ENCODE results near the gene C1QTNF4. TPM values are rescaled to one million over a fixed set of nuclear protein-coding genes. Genes with fewer than 3 reads are reported as not detected.

The C1QTNF4 gene
- total and polyA plus RNA-seq, 2 of the 13 experiments (the other 11 are each of a cell fraction or from before 2014, with no cell fraction given), result not detected

DNA sequence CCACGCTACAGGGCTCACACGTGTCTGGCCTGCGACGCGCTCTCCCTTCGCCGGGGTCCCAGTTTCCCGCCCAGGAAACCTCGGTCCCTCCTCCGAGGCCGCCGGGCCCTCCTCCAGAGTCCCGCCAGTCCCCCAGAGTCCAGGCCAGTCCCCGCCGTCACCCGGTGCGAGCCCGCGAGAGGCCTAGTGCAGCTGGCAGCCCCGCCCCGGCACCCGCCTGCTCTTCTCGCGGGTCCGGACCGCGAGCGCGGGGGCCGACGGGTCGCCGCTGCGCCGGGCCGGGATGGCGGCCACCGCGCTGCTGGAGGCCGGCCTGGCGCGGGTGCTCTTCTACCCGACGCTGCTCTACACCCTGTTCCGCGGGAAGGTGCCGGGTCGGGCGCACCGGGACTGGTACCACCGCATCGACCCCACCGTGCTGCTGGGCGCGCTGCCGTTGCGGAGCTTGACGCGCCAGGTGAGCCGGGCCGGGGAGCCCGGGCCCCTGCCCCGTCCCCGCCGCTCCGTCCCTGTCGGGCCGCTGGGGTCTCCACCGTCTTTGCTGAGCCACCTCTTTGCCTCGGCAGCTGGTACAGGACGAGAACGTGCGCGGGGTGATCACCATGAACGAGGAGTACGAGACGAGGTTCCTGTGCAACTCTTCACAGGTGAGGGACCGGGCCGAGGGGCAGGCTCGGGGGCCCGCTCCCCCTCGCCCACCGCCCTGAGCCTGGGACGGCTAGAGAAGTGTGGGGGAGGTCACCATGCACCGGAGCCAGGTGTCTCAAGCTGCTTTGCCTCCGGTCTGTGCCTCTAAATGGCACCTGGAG lies 28.7 kb downstream of the C1QTNF4 start, which contains the start of gene PTPMT1 (continued):
- peak; percentile 90; the same call in 1 of the 2 replicates for TF ChIP-seq CCDC6 (CRISPR knock-in tag; IDR thresholded peaks at IDR 0.05)
- peak; percentile 29; the same call in 1 of the 2 replicates for TF ChIP-seq ZSCAN21 (CRISPR knock-in tag; IDR thresholded peaks at IDR 0.05; ENCODE audit: borderline replicate concordance)
- TF ChIP-seq PAX8 (CRISPR knock-in tag; IDR thresholded peaks at IDR 0.05; ENCODE audit: borderline replicate concordance), result 0 out of 2 replicates have a peak, but pooled peaks have one; percentile 55
- TF ChIP-seq ZNF234 (CRISPR knock-in tag; conservative IDR thresholded peaks at IDR 0.05), result 0 out of 2 replicates have a peak, but pooled peaks have one; percentile 20
- TF ChIP-seq, protein P1, sequence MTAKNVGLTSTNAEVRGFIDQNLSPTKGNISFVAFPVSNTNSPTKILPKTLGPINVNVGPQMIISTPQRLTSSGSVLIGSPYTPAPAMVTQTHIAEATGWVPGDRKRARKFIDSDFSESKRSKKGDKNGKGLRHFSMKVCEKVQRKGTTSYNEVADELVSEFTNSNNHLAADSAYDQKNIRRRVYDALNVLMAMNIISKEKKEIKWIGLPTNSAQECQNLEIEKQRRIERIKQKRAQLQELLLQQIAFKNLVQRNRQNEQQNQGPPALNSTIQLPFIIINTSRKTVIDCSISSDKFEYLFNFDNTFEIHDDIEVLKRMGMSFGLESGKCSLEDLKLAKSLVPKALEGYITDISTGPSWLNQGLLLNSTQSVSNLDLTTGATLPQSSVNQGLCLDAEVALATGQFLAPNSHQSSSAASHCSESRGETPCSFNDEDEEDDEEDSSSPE (CRISPR knock-in tag; IDR thresholded peaks at IDR 0.05), result peak; percentile 93
- TF ChIP-seq RAD21 (CRISPR knock-in tag; IDR thresholded peaks at IDR 0.05), result no peak; the same call in 1 of the 2 replicates
- TF ChIP-seq, protein P2, sequence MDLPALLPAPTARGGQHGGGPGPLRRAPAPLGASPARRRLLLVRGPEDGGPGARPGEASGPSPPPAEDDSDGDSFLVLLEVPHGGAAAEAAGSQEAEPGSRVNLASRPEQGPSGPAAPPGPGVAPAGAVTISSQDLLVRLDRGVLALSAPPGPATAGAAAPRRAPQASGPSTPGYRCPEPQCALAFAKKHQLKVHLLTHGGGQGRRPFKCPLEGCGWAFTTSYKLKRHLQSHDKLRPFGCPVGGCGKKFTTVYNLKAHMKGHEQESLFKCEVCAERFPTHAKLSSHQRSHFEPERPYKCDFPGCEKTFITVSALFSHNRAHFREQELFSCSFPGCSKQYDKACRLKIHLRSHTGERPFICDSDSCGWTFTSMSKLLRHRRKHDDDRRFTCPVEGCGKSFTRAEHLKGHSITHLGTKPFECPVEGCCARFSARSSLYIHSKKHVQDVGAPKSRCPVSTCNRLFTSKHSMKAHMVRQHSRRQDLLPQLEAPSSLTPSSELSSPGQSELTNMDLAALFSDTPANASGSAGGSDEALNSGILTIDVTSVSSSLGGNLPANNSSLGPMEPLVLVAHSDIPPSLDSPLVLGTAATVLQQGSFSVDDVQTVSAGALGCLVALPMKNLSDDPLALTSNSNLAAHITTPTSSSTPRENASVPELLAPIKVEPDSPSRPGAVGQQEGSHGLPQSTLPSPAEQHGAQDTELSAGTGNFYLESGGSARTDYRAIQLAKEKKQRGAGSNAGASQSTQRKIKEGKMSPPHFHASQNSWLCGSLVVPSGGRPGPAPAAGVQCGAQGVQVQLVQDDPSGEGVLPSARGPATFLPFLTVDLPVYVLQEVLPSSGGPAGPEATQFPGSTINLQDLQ (CRISPR knock-in tag; IDR thresholded peaks at IDR 0.05), result no peak; the same call in 1 of the 2 replicates
- TF ChIP-seq SSRP1 (CRISPR knock-in tag; IDR thresholded peaks at IDR 0.05), result no peak
- TF ChIP-seq HNF4A (CRISPR knock-in tag; IDR thresholded peaks at IDR 0.05), result peak; percentile 23; the same call in 1 of the 2 replicates
- TF ChIP-seq NCOA1 (CRISPR knock-in tag; IDR thresholded peaks at IDR 0.05), result 0 out of 2 replicates have a peak, but pooled peaks have one; percentile 88
- TF ChIP-seq GATA4 (IDR thresholded peaks at IDR 0.05; ENCODE audit: borderline replicate concordance, low read depth), result no peak
- TF ChIP-seq TEAD3 (CRISPR knock-in tag; optimal IDR thresholded peaks at IDR 0.05; ENCODE audit: borderline replicate concordance), result peak; percentile 3
- TF ChIP-seq NR1H2 (CRISPR knock-in tag; IDR thresholded peaks at IDR 0.05; ENCODE audit: borderline replicate concordance, low read depth), result no peak
- no peak for TF ChIP-seq ZNF660 (CRISPR knock-in tag; IDR thresholded peaks at IDR 0.05; ENCODE audit: borderline replicate concordance, low read depth)
- no peak for TF ChIP-seq ZNF343 (CRISPR knock-in tag; IDR thresholded peaks at IDR 0.05)
- TF ChIP-seq, protein P3, sequence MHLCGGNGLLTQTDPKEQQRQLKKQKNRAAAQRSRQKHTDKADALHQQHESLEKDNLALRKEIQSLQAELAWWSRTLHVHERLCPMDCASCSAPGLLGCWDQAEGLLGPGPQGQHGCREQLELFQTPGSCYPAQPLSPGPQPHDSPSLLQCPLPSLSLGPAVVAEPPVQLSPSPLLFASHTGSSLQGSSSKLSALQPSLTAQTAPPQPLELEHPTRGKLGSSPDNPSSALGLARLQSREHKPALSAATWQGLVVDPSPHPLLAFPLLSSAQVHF (CRISPR knock-in tag; IDR thresholded peaks at IDR 0.05), result 0 out of 2 replicates have a peak, but pooled peaks have one; percentile 23
- no peak; the same call in 1 of the 2 replicates for TF ChIP-seq KMT2A (CRISPR knock-in tag; IDR thresholded peaks at IDR 0.05)
- no peak for TF ChIP-seq ZNF460 (CRISPR knock-in tag; IDR thresholded peaks at IDR 0.05; ENCODE audit: borderline replicate concordance)
- no peak for TF ChIP-seq KLF11 (CRISPR knock-in tag; IDR thresholded peaks at IDR 0.05)
- no peak for TF ChIP-seq SOX13 (IDR thresholded peaks at IDR 0.05)
- TF ChIP-seq SOX13 (CRISPR knock-in tag; conservative IDR thresholded peaks at IDR 0.05 in 1 of 2, IDR thresholded peaks at IDR 0.05 in 1 of 2), result no peak; a peak in 1 of 4 replicates
- TF ChIP-seq ZNF761 (CRISPR knock-in tag; conservative IDR thresholded peaks at IDR 0.05), result no peak
- TF ChIP-seq, protein P4, sequence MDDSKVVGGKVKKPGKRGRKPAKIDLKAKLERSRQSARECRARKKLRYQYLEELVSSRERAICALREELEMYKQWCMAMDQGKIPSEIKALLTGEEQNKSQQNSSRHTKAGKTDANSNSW (CRISPR knock-in tag; IDR thresholded peaks at IDR 0.05; ENCODE audit: borderline replicate concordance), result no peak
- TF ChIP-seq, protein P5, sequence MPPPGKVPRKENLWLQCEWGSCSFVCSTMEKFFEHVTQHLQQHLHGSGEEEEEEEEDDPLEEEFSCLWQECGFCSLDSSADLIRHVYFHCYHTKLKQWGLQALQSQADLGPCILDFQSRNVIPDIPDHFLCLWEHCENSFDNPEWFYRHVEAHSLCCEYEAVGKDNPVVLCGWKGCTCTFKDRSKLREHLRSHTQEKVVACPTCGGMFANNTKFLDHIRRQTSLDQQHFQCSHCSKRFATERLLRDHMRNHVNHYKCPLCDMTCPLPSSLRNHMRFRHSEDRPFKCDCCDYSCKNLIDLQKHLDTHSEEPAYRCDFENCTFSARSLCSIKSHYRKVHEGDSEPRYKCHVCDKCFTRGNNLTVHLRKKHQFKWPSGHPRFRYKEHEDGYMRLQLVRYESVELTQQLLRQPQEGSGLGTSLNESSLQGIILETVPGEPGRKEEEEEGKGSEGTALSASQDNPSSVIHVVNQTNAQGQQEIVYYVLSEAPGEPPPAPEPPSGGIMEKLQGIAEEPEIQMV (CRISPR knock-in tag; IDR thresholded peaks at IDR 0.05; ENCODE audit: low read depth), result peak; percentile 68; the same call in 1 of the 2 replicates
